NCI-H82 treated with DMSO at 0.1 percent for 48 hours (cell line): ENCODE measurements around the gene CPSF6.
"Not testable (repeated sequence)": the region's sequence is repeated elsewhere in the genome, so short reads cannot be mapped to it uniquely, and the experiment has no call there.

Experiments used
- DNase-seq: peaks from one replicate; lab custom pipeline; 2025; ENCODE audit not compliant: unreplicated experiment; lab: John Stamatoyannopoulos, UW

Gene CPSF6

GRCh38 chr12:69254862-69255261 lies 15.5 kb downstream of the CPSF6 start:
- no peak for DNase-seq

- no peak for DNase-seq
Observed at GRCh38 chr12:69258655-69259054, 19.3 kb downstream of the CPSF6 start.

GRCh38 chr12:69262264-69262974 lies 23.1 kb downstream of the CPSF6 start:
- DNase-seq, result no peak

DNA sequence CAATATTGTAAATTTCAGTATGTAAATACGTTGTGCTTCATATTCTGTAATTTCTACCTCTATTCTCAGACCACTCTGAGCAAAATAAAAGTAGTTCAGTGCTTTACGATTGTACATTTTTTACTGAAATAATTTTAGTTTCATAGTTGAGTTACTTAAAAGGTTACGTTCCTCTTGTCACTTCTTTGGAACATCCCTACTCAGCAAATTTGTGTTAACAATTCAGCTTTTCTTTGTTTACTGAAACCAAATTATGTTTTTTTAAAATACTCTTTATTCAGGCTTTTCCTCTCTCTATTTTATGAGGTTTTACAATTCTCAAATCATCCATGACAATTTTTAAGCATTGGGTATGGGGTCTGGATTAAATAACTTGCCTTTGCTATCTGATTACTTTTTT lies 25.8 kb downstream of the CPSF6 start:
- DNase-seq, result no peak

GRCh38 chr12:69265633-69266032 lies 26.3 kb downstream of the CPSF6 start:
- DNase-seq, result not testable (repeated sequence)

DNA sequence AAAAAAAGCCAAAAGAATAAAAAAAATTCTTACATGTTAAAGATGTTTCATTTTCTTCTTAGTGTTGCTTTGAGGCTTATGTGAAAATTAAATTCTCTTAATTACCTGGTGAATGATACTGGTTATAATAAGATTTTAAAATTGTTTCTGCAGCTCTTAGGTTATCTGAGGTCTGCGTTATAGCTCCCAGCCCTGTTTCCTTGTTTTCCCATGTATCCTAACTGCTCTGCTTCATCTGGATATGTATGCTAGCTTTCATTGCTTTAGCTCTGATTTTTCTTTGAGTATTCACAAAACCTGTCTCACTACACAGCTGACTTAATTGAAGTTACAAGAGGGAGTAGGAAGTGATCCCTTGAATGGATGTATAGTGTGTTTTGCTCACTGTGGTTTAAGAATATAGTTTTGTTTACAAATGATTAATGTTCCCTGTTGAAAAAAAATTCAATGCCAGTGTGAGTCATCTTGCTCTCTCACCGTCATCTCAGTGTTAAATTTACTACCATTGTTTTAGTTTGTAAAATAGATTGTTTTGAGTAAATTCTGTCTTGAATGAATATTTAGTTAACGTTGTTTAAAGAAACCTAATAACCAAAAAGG lies 26.8 kb downstream of the CPSF6 start:
- DNase-seq, result no peak

GRCh38 chr12:69269736-69270135 lies 30.4 kb downstream of the CPSF6 start:
- DNase-seq, result no peak

DNA sequence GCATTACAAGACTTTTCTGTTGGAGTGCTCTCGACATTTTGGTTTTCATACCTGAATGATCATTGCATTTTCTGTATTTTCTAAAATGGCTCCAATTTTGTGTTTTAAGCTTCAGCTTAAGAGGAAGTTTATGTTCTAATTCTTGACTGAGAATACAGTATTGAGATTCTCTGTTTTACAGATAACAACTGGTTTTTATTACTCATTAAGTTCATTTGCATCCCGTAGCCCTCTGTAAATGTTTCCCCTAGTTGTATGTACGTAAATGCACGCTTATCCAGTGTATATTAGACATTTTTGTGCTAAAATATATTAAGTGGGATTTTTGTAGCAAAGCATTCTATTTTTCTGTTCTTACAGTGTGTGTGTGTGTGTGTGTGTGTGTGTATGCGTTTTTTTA lies 33.1 kb downstream of the CPSF6 start:
- DNase-seq, result no peak

GRCh38 chr12:69274861-69275260 lies 35.5 kb downstream of the CPSF6 start:
- DNase-seq, result no peak

DNA sequence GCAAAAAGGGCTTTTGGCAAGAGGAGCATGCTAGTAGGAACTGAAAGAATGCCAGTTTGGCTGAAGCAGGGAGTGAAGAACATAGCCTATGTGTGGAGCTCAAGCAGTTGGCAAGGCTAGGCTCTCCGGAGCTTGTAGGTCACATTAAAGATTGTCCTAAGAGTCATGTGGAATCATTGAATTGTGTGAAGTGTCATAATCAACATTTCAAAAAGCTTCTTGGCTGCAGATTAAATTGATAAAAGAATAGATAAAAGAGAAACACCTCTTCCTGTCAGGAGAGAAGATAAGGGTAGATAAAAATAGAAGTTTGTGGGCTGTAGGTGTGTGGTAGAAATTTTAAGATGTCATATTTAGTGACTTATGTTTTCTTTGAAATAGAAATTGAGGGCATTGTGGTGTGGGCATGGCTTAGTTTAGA lies 36.1 kb downstream of the CPSF6 start:
- no peak for DNase-seq

- no peak for DNase-seq
Observed at GRCh38 chr12:69278814-69279782, 39.7 kb downstream of the CPSF6 start.

GRCh38 chr12:69284131-69284530 lies 44.8 kb downstream of the CPSF6 start:
- no peak for DNase-seq

DNA sequence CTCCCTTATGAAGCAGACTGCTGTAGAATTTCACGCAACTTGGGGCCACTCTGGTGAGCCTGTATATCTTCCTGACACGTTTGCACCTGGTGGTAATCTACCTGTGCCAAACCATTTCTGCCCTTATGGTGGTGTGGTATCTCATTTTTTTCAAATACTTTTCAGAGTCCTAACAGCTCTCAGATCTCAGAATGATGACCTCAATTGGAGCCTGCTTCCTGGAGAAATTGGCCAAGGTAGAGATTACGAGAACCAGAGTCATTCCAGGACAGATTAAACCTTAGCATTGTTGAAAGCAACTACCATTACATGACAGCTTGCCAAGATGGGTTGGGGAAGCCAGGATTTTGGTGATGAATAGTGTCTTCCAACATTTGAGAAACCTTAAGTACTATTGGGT lies 48.2 kb downstream of the CPSF6 start:
- no peak for DNase-seq

- DNase-seq, result peak; percentile 78
Observed at GRCh38 chr12:69290545-69291277, 51.3 kb downstream of the CPSF6 start.

GRCh38 chr12:69291278-69291593 lies 51.9 kb downstream of the CPSF6 start:
- DNase-seq, result no peak

DNA sequence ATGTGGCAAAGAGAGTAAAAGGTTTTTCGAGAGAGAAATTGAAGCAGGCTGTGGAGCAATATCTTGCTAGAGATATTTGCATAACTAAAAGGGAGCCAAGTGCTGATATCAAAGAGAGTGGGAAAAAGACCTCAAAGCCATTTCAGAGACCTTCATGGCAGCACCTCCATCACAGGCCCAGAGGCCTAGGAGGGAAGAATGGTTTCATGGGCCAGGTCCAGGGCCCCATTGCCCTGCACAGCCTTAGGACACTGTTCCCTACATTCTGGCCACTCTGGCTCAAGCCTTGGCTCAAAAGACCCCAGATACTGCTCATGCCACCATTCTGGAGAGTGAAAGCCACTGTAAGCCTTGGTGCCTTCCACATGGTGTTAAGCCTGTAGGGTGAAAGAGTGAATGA lies 58.8 kb downstream of the CPSF6 start:
- DNase-seq, result no peak

DNA sequence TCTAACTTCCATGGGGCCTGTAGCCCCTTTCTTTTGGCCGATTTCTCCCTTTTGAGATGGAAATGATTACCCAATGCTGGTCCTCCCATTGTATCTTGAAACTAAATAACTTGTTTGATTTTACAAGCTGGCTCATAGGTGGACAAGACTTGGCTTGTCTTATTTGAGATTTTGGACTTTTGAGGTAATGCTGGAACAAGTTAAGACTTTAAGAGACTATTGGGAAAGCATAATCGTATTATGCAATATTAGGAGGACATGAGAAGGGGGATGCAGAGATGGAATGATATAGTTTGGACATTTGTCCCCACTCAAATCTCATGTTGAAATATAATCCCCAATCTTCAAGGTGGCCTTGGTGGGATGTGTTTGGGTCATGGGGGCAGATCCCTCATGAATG lies 59.6 kb downstream of the CPSF6 start:
- DNase-seq, result no peak

- DNase-seq, result no peak
Observed at GRCh38 chr12:69304284-69304683, 64.9 kb downstream of the CPSF6 start.

GRCh38 chr12:69309461-69309860 lies 70.1 kb downstream of the CPSF6 start:
- DNase-seq, result no peak

DNA sequence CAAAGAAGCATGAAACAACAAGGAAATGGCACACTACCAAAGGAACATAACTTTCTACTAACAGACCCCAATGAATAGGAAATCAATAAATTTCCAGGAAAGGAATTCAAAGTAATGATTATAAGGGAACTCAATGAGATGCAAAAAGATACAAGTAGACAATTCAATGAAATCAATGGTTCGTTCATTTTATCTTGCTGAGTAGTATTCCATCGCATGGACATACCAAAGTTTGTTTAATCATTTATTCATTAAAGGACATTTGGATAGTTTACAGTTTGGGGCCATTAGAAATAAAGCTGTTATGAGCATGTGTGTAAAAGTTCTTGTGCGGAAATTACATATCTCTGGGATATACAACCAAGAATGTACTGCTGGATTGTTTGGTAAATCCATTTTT lies 73.8 kb downstream of the CPSF6 start:
- DNase-seq, result no peak

DNA sequence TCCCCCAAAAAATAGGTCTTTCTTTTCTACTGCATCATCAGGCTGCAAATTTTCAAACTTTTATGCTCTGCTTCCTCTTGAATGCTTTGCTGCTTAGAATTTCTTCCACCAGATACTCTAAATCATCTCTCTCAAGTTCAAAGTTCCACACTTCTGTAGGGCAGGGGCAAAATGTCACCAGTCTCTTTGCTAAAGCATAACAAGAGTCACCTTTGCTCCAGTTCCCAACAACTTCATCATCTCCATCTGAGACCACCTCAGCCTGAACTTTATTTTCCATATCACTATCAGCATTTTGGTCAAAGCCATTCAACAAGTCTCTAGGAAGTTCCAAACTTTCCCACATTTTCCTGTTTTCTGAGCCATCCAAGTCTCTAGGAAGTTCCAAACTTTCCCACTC lies 77.4 kb downstream of the CPSF6 start:
- DNase-seq, result not testable (repeated sequence)
